GM21737 (cell line): ENCODE results near the gene HOXA11.

Experiments
- ATAC-seq: cut with Tn5 transposase; IDR thresholded peaks from one replicate; pipeline ENCODE4 v1.9.1; 2021; ENCODE audit warnings: mild to moderate bottlenecking, moderate library complexity; ENCODE audit not compliant: unreplicated experiment

The HOXA11 gene

GRCh38 chr7:27148756-27149641 lies 36.0 kb downstream of the HOXA11 start:
- no peak for ATAC-seq

GRCh38 chr7:27148031-27148755 lies 36.8 kb downstream of the HOXA11 start:
- no peak for ATAC-seq

DNA sequence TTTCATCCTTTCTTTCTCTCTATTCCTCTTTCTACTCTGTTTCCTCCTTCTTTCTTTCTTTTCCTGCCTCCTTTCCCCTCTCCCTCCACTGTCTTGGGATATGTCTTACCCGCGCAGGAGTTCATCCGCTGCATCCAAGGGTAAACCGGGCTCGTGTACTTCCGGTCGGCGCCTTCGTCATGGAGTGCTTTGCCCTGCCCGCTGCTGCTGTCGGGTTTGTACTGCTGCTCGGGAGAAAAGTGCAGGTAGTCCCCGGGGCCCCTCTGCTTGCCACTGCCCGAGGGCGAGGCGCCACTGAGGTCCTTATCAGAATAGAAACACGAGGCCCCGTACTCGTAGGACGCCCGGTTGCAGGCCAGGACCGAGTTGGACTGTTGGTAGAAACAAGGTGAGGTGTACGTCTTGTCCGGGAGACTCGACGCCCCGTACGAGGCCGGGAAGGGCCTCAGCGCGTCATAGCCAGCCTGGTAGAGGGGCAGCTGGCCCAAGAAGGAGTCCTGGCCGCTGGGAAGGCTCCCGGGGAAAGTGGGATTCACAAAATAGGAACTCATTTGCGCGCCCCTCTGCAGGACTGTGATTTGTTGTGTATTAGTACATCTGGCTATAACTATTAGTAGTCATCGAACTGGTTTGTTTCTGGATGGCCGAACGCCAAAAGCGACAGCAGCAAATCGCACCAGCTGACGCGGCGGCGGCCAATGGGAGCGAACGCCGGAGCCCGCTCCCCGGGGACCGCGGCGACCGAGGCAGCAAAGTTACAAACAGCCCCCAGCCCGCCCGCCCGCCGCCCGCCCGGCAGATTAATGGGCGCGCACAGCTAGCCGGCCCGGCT lies 37.6 kb downstream of the HOXA11 start, which contains the start of gene HOXA6:
Gene HOXA6 (minus strand): TSS at position 576 of the 832 bp plus-strand sequence. CDS start 25 bp downstream, at position 551.
- ATAC-seq, result no peak

DNA sequence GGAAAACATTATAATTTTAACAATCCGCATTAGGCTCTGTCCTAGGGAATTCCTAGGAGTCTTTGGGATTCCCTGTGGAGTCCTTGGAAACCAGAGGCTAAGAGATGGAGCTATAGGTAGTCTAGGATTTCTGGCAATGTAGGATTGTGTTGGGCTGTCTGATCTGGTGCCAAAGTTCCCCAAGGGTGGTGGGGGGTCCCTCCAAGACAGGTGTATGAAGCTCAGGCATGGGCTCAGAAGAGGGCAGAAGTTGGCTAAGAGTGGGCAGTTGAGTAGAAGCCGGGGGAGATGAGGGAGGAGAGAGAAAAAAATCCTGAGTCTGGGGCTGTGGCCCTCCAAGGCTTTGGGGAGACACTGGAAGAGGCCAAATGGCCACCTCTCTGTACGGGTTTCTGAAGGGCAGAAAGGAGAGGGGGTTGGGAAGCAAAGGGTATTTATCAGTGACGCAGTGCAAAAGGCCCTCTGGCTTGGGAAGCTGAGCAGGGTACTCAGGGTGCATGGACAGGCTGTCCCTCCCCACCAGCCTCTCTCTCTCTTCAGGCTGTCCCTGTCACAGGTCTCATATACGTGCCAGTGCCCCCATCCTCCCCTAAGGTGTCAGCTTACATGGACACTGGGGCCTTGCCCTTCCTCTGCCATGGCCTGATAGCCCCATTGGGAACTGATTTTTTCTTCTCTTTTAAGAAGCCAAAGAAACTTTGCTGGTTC lies 38.4 kb downstream of the HOXA11 start:
- ATAC-seq, result no peak

DNA sequence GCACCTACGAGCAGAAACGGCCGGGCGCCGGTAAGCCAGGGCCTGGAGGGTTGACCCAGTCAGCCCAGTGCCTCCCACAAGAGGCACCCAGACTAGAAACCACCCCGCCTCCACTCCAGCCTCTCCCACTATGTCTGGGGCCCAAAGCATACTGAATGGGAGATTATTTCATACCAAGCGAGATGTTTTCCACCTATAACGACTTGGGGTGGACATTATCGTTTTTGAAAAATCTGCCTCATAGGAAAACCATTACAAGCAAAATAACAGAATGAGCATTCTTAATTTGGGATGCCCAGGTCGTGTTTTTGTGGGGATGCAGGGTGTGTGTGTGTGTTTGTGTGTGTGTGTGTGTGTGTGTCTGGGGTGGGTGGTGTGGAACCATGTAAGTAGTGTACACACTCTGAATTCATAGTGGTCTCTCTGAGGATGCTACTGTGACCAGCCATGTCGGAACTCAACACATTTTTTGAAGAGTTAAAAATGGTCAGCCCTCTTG lies 39.1 kb downstream of the HOXA11 start:
- no peak for ATAC-seq

- no peak for ATAC-seq
Measured at GRCh38 chr7:27145165-27145913, 39.7 kb downstream of the HOXA11 start.

DNA sequence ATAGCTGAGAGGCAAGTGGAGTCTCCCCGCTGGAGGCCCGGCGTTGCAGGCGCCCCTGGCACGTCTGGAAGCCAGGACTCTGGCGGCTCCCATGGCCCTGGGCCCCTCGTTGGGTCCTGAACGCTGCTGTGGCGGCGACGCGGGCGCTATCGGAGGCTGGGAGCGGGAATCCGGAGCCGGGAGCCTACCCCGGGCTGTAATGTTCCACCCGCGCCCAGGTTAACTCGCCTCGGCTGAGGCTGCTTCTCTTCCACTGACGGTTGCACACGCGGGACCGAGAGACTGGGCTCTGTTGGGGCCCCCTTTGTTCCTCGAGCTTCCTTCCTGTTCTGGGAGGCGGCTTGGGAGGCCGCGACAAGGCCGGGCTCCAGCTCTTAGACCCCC lies 40.3 kb downstream of the HOXA11 start:
- ATAC-seq, result no peak

DNA sequence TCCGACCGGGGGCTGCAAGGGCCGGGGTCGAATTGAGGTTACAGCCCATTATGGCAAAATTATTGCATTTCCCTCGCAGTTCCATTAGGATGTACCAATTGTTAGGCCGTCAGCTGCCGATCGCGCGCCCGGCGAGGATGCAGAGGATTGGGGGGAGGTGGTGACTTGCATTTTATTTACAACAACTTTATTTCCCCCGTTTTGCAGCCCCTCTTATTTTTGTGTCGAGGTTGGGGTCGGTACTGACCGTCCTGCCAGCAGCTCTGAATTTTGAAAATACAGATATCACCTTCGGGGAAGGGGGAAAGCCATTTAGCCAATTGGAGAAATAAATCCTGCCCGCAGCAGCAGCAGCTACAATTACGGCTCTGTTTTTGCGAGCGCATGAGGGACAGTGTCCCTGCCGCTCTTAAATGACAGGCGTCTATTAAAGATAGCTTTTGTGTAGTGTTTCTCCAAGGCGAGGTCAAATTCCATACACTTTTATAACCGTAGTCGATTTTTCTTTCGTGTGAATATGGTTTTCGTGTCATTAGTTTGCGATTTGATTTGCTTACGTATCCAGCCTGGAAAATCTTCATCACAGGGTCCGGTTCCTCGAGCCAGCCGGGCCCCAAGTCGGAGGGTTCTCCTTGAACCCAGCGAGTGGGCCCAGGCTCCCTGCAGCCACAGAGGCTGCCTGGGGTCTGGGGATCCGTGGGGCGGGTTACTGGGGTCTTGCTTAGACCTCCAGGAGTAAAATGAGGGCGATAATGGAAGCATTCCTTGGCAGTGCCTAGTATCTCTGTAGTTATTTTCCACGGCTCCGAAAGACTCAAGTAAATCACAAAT lies 40.9 kb downstream of the HOXA11 start:
- no peak for ATAC-seq

DNA sequence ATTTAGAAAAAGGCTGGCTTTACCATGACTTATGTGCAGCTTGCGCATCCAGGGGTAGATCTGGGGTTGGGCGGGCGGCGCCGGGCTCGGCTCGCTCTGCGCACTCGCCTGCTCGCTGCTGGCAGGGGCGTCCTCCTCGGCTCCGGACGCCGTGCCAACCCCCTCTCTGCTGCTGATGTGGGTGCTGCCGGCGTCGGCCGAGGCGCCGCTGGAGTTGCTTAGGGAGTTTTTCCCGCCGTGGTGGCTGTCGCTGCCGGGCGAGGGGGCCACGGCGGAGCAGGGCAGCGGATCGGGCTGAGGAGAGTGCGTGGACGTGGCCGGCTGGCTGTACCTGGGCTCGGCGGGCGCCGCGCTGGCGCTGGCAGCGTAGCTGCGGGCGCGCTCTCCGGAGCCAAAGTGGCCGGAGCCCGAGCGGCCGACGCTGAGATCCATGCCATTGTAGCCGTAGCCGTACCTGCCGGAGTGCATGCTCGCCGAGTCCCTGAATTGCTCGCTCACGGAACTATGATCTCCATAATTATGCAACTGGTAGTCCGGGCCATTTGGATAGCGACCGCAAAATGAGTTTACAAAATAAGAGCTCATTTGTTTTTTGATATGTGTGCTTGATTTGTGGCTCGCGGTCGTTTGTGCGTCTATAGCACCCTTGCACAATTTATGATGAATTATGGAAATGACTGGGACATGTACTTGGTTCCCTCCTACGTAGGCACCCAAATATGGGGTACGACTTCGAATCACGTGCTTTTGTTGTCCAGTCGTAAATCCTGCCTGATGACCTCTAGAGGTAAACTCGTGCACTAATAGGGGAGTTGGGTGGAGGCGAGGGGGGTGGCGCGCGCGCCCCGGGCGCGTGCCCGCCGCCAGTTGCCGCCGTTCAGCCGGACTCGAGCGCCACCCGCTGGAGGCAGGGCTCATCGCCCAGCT lies 41.7 kb downstream of the HOXA11 start, which contains the start of gene HOXA5:
Gene HOXA5 (minus strand): TSS at position 659 of the 927 bp plus-strand sequence. CDS start 74 bp downstream, at position 585.
- no peak for ATAC-seq

- no peak for ATAC-seq
Measured at GRCh38 chr7:27142580-27143022, 42.4 kb downstream of the HOXA11 start.

GRCh38 chr7:27141923-27142579 lies 43.0 kb downstream of the HOXA11 start:
- ATAC-seq, result no peak

DNA sequence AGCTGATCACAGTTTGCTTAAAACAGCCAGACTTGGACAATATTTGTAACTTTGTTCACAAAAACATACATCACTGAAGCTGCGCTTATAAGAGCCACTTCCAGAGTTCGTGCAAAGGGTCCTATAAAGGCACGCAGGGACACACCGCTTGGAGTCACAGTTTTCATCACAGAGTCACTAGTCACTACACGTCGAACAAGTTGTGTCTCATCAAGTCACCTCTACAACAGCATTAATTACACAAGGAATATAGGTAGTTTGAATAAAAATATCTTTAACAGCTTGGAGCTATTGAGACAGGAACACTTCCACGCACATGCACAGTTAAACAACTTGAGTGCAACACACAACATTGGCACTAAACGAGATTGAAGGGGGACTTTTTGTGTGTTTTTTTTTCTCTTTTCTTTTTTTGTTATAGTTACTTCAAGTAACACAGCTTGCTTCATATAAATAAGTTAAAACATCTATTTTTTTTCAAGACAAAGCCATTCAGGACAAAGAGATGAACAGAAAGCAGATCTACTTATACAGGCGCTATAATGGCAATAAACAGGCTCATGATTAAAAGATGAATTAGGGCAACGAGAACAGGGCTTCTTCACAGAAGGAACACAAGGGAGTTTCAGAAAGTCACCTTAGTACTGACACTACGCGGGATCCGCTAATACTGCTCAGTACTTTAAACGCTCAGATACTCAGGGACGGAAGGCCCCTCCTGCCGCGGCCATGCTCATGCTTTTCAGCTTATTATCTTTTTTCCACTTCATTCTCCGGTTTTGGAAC lies 43.7 kb downstream of the HOXA11 start:
- ATAC-seq, result no peak

DNA sequence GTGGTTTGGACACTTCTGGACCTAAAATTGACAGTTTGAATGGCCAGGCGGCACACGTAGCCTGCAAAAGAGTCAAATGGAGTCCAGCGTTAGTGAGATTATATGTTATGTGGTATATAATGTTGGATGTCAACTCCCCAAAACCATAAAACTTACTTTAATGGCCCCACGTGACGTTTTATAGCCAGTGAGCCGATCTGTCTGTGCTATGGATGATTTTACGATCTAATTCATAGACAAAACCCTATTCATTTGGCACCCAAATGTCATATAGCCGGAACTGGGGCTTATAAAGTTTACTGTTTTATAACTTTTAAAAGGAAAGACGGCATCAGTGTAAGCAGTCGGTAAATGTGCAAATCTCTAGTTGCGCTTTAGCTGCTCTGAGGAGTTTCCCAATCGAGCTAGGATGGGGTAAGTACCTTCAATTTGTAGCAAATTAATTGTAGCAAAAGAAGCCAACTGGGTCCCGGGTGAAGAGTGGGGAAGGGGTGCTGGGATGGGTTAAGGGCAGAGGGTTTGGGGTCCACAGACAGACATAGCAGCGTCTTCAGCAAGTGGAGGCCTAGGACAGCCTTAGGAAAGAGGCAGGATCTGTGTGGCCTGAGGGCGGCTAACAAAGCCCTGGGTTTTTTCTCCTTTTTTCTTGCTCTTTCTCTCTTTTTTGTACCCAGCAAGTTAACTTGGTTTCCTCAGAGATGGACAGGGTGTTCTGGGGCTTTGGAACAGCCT lies 44.7 kb downstream of the HOXA11 start:
- no peak for ATAC-seq

GRCh38 chr7:27139334-27140125 lies 45.5 kb downstream of the HOXA11 start:
- ATAC-seq, result no peak

DNA sequence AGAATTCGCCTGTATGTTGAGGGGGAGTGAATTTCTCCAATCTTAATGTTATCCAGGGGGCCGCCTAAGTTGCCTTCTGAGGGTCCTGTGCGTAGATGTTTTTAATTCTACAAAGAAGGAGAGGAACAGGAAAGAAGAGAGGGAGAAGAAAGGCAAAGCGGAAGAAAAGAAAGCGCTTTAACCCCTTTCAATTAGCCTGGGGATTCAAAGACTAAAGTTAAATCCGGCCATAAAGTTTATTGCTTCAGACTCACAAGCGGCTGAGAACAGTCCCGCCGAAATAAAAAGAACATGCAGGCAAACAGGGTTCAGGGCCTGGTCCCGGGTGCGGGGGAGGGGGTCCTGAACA lies 46.1 kb downstream of the HOXA11 start:
- no peak for ATAC-seq
